ENCODE results near the gene LRRC58.

GRCh38 chr3:120348065-120348990 lies 826 bp downstream of the LRRC58 start:
- TF ChIP-seq, protein P1, sequence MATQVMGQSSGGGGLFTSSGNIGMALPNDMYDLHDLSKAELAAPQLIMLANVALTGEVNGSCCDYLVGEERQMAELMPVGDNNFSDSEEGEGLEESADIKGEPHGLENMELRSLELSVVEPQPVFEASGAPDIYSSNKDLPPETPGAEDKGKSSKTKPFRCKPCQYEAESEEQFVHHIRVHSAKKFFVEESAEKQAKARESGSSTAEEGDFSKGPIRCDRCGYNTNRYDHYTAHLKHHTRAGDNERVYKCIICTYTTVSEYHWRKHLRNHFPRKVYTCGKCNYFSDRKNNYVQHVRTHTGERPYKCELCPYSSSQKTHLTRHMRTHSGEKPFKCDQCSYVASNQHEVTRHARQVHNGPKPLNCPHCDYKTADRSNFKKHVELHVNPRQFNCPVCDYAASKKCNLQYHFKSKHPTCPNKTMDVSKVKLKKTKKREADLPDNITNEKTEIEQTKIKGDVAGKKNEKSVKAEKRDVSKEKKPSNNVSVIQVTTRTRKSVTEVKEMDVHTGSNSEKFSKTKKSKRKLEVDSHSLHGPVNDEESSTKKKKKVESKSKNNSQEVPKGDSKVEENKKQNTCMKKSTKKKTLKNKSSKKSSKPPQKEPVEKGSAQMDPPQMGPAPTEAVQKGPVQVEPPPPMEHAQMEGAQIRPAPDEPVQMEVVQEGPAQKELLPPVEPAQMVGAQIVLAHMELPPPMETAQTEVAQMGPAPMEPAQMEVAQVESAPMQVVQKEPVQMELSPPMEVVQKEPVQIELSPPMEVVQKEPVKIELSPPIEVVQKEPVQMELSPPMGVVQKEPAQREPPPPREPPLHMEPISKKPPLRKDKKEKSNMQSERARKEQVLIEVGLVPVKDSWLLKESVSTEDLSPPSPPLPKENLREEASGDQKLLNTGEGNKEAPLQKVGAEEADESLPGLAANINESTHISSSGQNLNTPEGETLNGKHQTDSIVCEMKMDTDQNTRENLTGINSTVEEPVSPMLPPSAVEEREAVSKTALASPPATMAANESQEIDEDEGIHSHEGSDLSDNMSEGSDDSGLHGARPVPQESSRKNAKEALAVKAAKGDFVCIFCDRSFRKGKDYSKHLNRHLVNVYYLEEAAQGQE (IDR thresholded peaks at IDR 0.05; ENCODE audit: insufficient read depth in 1 of 2, low read depth in 2 of 2, low read length in 2 of 2): no peak
- no peak for TF ChIP-seq TAF1 (IDR thresholded peaks at IDR 0.05; ENCODE audit: borderline replicate concordance, insufficient read depth, low read length)
- no peak for TF ChIP-seq POLR2AphosphoS5 (IDR thresholded peaks at IDR 0.05; ENCODE audit: low read depth, low read length)
